HepG2 (cell line): Measurements from ENCODE around the gene CLEC9A. TPM values are rescaled to one million over a fixed set of nuclear protein-coding genes. Genes with fewer than 3 reads are reported as not detected.

Source experiments
- ZNF383 ChIP-seq: sonication (generic); formaldehyde crosslinking; IDR thresholded peaks from 2 replicates; pipeline ENCODE4 v1.4.0; 2020; ENCODE audit warnings: missing genetic modification reagents, mild to moderate bottlenecking, borderline replicate concordance
- polyA plus RNA-seq, 8 experiments: library from polyadenylated mRNA; depleted of rRNA in 3 of 8; stranded (reverse) in 7 of 8; unstranded in 1 of 8; fragments of >200 nt; fragmentation: Illumina TruSeq in 4 of 8; extraction: Trizol in 4 of 8; gene quantifications; 2 replicates each; pipeline versions ENCODE4 v1.2.1 to v1.2.3, GENCODE V29; 2011 to 2016; ENCODE audit warnings: low read depth in 4 of 8, missing spikeins in 1 of 8, mixed read lengths in 1 of 8; ENCODE audit not compliant: insufficient read depth in 1 of 8
- total RNA-seq, 5 experiments: library from RNA; depleted of rRNA; stranded (reverse); fragments of >200 nt; fragmentation: Illumina TruSeq; extraction: Trizol; gene quantifications; 2 replicates each; pipeline ENCODE4 v1.2.3, GENCODE V29; 2016; ENCODE audit warnings: low read depth in 1 of 5
- TF ChIP-seq, protein P1 (sequence below), 2 experiments: fragments of 450-650 bp in 1 of 2; sonication (generic) in 1 of 2; formaldehyde crosslinking in 1 of 2; IDR thresholded peaks; 2 replicates each; pipeline versions ENCODE4 v1.6.1 to v1.8.0; 2016 to 2022; ENCODE audit warnings: antibody characterized with exemption in 1 of 2, mild to moderate bottlenecking in 1 of 2, missing genetic modification reagents in 1 of 2

Gene CLEC9A
- total and polyA plus RNA-seq, 2 of the 13 experiments (the other 11 are each of a cell fraction or from before 2014, with no cell fraction given) = not detected

DNA sequence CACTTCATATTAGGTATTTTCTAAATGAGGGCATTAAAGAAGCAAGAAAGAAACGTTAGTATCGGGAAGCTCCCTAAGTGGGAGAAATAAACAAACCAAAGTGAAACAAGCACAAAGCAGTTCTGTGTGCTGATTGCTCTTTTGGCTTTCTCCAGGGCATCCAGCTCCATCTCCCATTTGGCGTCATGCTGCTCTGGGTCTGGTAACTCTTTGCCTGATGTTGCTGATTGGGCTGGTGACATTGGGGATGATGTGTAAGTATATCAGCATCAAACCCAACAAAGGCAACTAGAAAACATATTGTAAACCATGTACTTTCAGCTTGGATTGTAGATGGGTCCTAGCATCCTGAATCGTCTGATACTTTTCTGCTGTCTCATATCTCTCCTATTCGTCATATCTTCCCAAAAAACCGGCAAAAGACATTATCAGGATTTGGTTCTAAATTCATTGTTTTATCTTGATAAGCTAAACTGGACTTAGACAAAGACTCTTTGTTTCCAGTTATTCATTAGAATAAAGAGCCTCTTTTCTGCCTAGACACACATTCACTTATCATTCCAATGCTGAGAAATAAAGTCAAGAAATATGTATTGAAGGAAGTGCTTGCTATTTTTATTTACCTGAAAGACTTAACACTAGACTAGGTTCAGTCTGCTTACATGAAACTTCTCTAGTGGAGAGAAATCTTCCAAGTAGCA is 17.7 kb upstream of the CLEC9A start (continued):
- TF ChIP-seq, protein P1, sequence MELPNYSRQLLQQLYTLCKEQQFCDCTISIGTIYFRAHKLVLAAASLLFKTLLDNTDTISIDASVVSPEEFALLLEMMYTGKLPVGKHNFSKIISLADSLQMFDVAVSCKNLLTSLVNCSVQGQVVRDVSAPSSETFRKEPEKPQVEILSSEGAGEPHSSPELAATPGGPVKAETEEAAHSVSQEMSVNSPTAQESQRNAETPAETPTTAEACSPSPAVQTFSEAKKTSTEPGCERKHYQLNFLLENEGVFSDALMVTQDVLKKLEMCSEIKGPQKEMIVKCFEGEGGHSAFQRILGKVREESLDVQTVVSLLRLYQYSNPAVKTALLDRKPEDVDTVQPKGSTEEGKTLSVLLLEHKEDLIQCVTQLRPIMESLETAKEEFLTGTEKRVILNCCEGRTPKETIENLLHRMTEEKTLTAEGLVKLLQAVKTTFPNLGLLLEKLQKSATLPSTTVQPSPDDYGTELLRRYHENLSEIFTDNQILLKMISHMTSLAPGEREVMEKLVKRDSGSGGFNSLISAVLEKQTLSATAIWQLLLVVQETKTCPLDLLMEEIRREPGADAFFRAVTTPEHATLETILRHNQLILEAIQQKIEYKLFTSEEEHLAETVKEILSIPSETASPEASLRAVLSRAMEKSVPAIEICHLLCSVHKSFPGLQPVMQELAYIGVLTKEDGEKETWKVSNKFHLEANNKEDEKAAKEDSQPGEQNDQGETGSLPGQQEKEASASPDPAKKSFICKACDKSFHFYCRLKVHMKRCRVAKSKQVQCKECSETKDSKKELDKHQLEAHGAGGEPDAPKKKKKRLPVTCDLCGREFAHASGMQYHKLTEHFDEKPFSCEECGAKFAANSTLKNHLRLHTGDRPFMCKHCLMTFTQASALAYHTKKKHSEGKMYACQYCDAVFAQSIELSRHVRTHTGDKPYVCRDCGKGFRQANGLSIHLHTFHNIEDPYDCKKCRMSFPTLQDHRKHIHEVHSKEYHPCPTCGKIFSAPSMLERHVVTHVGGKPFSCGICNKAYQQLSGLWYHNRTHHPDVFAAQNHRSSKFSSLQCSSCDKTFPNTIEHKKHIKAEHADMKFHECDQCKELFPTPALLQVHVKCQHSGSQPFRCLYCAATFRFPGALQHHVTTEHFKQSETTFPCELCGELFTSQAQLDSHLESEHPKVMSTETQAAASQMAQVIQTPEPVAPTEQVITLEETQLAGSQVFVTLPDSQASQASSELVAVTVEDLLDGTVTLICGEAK (IDR thresholded peaks at IDR 0.05) = no peak
- TF ChIP-seq, protein P1 (CRISPR knock-in tag; IDR thresholded peaks at IDR 0.05) = no peak
- TF ChIP-seq ZNF383 = no peak
